ENCODE results near the gene ALS2CL.

ALS2CL gene

GRCh38 chr3:46651084-46651483 is 42.4 kb downstream of the ALS2CL start:
- DNase-seq (ENCODE audit: extremely low read depth, low read depth) = no peak
- TF ChIP-seq CTCF (IDR thresholded peaks at IDR 0.05; ENCODE audit: low read depth, low read length, missing control alignments) = no peak
- H3K4me3 ChIP-seq (replicated peaks; ENCODE audit: low read depth, low read length) = no peak overlapping the region

GRCh38 chr3:46649436-46649835 is 44.0 kb downstream of the ALS2CL start:
- TF ChIP-seq CTCF (IDR thresholded peaks at IDR 0.05; ENCODE audit: low read depth, low read length, missing control alignments) = no peak
- no peak for DNase-seq (ENCODE audit: extremely low read depth, low read depth)
- no peak overlapping the region for H3K4me3 ChIP-seq (replicated peaks; ENCODE audit: low read depth, low read length)

- no peak overlapping the region for H3K4me3 ChIP-seq (replicated peaks; ENCODE audit: low read depth, low read length)
- TF ChIP-seq CTCF (IDR thresholded peaks at IDR 0.05; ENCODE audit: low read depth, low read length, missing control alignments) = no peak
- DNase-seq (ENCODE audit: extremely low read depth, low read depth) = no peak
Observed at GRCh38 chr3:46648096-46648495, 45.4 kb downstream of the ALS2CL start.

DNA sequence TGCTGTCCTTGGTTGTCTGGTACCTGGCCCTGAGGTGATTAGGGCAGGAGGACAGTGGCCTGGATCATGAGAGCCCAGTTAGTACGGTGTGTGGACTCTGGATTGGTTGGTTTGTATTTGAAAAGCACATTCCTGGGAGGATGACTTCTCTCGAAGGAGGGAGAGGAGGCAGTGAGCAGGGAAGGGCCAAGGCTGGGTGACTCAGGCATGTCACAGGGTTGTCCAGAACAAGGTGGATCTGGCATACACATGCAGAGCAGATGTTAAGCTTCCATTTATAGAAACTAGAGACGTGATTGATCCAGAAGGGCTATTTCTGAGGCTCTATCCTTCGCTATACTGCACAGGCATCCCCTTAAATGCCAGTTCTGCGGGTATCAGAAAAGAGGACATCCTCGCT is 46.8 kb downstream of the ALS2CL start:
- no peak for TF ChIP-seq CTCF (IDR thresholded peaks at IDR 0.05; ENCODE audit: low read depth, low read length, missing control alignments)
- DNase-seq (ENCODE audit: extremely low read depth, low read depth) = peak; percentile 69
- H3K4me3 ChIP-seq (replicated peaks; ENCODE audit: low read depth, low read length) = no peak overlapping the region

DNA sequence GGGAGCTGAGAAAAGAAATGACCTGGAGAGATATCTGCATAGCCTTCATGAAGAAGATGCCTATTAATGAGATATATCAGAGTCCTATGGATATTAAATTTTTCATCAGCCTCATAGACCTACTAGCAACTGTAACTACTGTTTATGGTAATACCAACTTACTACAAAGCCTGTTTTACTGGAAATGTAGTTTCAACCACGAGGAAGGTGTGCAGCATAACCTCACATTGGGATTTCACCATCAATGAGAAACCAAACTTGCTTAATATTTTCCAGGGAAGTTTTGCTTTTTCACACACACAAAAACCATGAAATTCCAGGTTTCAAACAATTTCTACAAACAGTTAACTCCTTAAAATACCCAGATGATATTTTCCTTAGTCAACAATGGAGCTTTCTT is 49.8 kb downstream of the ALS2CL start:
- no peak for DNase-seq (ENCODE audit: extremely low read depth, low read depth)
- no peak for TF ChIP-seq CTCF (IDR thresholded peaks at IDR 0.05; ENCODE audit: low read depth, low read length, missing control alignments)
- H3K4me3 ChIP-seq (replicated peaks; ENCODE audit: low read depth, low read length) = no peak overlapping the region

GRCh38 chr3:46642971-46643370 is 50.5 kb downstream of the ALS2CL start:
- TF ChIP-seq CTCF (IDR thresholded peaks at IDR 0.05; ENCODE audit: low read depth, low read length, missing control alignments) = no peak
- DNase-seq (ENCODE audit: extremely low read depth, low read depth) = no peak
- no peak overlapping the region for H3K4me3 ChIP-seq (replicated peaks; ENCODE audit: low read depth, low read length)

- DNase-seq (ENCODE audit: extremely low read depth, low read depth) = no peak
- no peak overlapping the region for H3K4me3 ChIP-seq (replicated peaks; ENCODE audit: low read depth, low read length)
- no peak for TF ChIP-seq CTCF (IDR thresholded peaks at IDR 0.05; ENCODE audit: low read depth, low read length, missing control alignments)
Observed at GRCh38 chr3:46640927-46641326, 52.6 kb downstream of the ALS2CL start.

Measured in HFF-Myc (cell line).